ENCODE measurements around the gene HS3ST5.
"Not testable (repeated sequence)": the region's sequence is repeated elsewhere in the genome, so short reads cannot be mapped to it uniquely, and the experiment has no call there.

The HS3ST5 gene

GRCh38 chr6:114181664-114182063 is 161.2 kb downstream of the HS3ST5 start:
- FAIRE-seq, result no peak

GRCh38 chr6:114179411-114179810 is 163.4 kb downstream of the HS3ST5 start:
- FAIRE-seq, result no peak

- FAIRE-seq, result no peak
Measured at GRCh38 chr6:114176726-114177125, 166.1 kb downstream of the HS3ST5 start.

- no peak for FAIRE-seq
Measured at GRCh38 chr6:114172576-114173260, 170.1 kb downstream of the HS3ST5 start.

- no peak for FAIRE-seq
Measured at GRCh38 chr6:114171473-114171872, 171.3 kb downstream of the HS3ST5 start.

- FAIRE-seq, result no peak
Measured at GRCh38 chr6:114170958-114171387, 171.8 kb downstream of the HS3ST5 start.

GRCh38 chr6:114170372-114170771 is 172.5 kb downstream of the HS3ST5 start:
- FAIRE-seq, result no peak

GRCh38 chr6:114169763-114170162 is 173.1 kb downstream of the HS3ST5 start:
- FAIRE-seq, result no peak

GRCh38 chr6:114167583-114168576 is 174.9 kb downstream of the HS3ST5 start:
- FAIRE-seq, result no peak

GRCh38 chr6:114164207-114164606 is 178.6 kb downstream of the HS3ST5 start:
- no peak for FAIRE-seq

GRCh38 chr6:114162691-114163347 is 180.0 kb downstream of the HS3ST5 start:
- no peak for FAIRE-seq

- no peak for FAIRE-seq
Measured at GRCh38 chr6:114160881-114161280, 181.9 kb downstream of the HS3ST5 start.

- no peak for FAIRE-seq
Measured at GRCh38 chr6:114159727-114160126, 183.1 kb downstream of the HS3ST5 start.

- no peak for FAIRE-seq
Measured at GRCh38 chr6:114158838-114159694, 183.8 kb downstream of the HS3ST5 start.

GRCh38 chr6:114158411-114158810 is 184.4 kb downstream of the HS3ST5 start:
- FAIRE-seq, result no peak

- no peak for FAIRE-seq
Measured at GRCh38 chr6:114157848-114158247, 185.0 kb downstream of the HS3ST5 start.

- FAIRE-seq, result no peak
Measured at GRCh38 chr6:114155763-114156162, 187.1 kb downstream of the HS3ST5 start.

GRCh38 chr6:114154812-114155211 is 188.0 kb downstream of the HS3ST5 start:
- no peak for FAIRE-seq

GRCh38 chr6:114153448-114153847 is 189.4 kb downstream of the HS3ST5 start:
- no peak for FAIRE-seq

GRCh38 chr6:114151064-114151690 is 191.6 kb downstream of the HS3ST5 start:
- no peak for FAIRE-seq

- not testable (repeated sequence) for FAIRE-seq
Measured at GRCh38 chr6:114149182-114149581, 193.6 kb downstream of the HS3ST5 start.

All from TTC549 (cell line).